B cell (primary cell): ENCODE results near the gene TNIP1.

ENCODE experiments used
- EZH2 ChIP-seq: IDR thresholded peaks from 2 replicates; pipeline ENCODE4 v1.6.1; 2012; ENCODE audit warnings: borderline replicate concordance, low read depth, mild to moderate bottlenecking, moderate library complexity, low read length; ENCODE audit not compliant: insufficient read depth, poor library complexity, severe bottlenecking
- TF ChIP-seq, protein P1 (sequence below): fragments of 200-600 bp; IDR thresholded peaks from one replicate; pipeline ENCODE4 v1.8.0; 2022; ENCODE audit warnings: antibody characterized with exemption, mild to moderate bottlenecking

DNA sequence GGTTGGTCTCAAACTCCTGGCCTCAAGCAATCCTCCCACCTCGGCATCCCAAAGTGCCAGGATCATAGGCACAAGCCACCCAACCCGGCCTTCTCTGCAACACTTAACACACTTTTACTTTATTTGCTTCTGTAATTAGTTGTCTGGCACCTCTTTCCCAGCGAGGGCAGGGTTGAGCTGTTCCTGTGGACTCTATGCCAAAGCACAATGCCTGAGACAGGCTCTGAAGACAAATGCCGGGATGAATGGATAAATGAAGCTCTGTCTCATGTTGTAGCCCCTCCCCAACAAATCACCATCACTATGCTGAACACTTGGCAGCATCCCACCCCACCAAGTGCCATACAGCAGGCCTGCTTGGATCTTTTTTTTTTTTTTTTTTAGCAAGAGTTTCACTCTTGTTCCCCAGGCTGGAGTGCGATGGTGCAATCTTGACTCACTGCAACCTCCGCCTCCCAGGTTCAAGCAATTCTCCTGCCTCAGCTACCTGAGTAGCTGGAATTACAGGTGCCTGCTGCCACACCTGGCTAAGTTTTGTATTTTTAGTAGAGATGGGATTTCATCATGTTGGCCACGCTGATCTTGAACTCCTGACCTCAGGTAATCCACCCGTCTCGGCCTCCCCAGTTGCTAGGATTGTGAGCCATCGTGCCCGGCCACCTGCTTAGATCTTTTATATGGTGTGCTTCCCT lies 39.1 kb downstream of the TNIP1 start:
- TF ChIP-seq, protein P1, sequence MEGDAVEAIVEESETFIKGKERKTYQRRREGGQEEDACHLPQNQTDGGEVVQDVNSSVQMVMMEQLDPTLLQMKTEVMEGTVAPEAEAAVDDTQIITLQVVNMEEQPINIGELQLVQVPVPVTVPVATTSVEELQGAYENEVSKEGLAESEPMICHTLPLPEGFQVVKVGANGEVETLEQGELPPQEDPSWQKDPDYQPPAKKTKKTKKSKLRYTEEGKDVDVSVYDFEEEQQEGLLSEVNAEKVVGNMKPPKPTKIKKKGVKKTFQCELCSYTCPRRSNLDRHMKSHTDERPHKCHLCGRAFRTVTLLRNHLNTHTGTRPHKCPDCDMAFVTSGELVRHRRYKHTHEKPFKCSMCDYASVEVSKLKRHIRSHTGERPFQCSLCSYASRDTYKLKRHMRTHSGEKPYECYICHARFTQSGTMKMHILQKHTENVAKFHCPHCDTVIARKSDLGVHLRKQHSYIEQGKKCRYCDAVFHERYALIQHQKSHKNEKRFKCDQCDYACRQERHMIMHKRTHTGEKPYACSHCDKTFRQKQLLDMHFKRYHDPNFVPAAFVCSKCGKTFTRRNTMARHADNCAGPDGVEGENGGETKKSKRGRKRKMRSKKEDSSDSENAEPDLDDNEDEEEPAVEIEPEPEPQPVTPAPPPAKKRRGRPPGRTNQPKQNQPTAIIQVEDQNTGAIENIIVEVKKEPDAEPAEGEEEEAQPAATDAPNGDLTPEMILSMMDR: no peak
- TF ChIP-seq EZH2: no peak
